ENCODE data around the gene CEP112.

CEP112 gene

GRCh38 chr17:65920996-65921395 lies 270.9 kb downstream of the CEP112 start:
- no peak for DNase-seq

DNA sequence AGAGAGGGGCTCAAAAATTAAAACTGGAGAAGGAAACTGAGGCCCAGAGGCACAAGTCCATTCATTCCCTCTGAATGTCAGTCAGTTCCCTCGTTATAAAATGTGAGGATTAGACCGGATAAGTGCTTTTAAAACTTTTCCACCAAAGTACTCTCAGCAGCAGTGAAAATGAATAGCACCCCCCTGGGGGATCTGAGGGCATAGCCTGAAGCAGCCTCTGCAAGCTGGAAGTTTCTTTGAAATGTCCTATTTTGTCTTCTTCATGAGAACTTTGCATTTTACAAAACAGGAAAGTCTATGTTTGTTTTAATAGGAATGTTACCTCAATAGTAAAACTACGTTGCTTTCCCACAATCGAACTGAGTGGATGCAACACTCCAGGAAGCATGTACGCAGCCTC lies 273.0 kb downstream of the CEP112 start:
- DNase-seq: no peak

GRCh38 chr17:65918500-65918899 lies 273.4 kb downstream of the CEP112 start:
- no peak for DNase-seq

GRCh38 chr17:65917560-65917959 lies 274.4 kb downstream of the CEP112 start:
- DNase-seq: no peak

DNA sequence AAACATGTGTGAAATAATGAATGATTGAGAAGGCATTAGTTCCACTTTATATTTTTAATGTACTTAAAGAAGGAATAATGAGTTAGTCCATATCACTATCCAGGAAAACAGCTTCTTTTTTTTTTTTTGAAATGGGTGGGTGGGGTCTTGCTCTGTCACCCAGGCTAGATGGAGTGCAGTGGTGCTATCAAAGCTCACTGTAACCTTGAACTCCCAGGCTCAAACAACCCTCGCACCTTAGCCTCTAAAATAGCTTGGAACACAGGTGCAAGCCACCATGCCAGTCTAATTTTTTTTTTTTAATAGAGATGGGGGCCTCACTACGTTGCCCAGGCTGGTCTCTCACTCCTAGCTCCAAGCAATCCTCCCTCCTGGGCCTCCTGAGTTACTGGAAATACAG lies 275.5 kb downstream of the CEP112 start:
- no peak for DNase-seq

- DNase-seq: no peak
Observed at GRCh38 chr17:65914784-65915342, 277.1 kb downstream of the CEP112 start.

- DNase-seq: no peak
Observed at GRCh38 chr17:65913326-65913850, 278.5 kb downstream of the CEP112 start.

- DNase-seq: no peak
Observed at GRCh38 chr17:65910836-65911235, 281.1 kb downstream of the CEP112 start.

DNA sequence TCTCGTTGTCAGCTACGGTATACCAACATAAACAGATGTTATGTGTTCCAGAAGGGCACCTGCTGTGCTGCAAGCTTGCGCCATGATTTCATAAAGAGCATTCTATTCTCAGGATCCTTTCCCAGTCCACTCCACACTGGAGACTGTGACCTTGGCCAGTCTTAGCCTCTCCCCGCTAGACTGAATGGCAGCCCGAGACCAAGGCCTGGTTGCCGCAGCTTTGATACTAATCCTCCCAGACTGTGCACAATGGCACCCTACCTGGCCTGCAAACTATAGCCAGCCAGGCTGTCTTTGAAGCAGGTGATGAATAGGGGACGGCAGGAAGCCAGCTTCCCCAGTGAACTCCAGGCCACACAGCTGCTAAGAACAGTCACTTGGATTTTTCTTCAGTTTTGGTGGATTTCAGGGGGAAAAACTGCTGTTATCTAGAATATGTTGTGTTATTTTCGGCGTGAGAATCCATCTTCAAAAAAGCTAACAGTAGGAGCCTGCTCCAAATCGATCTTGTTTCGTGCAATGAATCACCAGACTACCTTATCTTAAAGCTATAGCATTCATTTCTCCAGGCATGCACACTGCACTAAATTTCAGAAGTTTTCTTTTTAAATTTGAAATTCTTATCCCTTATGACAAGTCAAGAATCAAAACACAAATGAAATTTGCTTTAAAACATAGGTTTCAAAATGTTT lies 289.0 kb downstream of the CEP112 start:
- DNase-seq: peak; percentile 11

DNA sequence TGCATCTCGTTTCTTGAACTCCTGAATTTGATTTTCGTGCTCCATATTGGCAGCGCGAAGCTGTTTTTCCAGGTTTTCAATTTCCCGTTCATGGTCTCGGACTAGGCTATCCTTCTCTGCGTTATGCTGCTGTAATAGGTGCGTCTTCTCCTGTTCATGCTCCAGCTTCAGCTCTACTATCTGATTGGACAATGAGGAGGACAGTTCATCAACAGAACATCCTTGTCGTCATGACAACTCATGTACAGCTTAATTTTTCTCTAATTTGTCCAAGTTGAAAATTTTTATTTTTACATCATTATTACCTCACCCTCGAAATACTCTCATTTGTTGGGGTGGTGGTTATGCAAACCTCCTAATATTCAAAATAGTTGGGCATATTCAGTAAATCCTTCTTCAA lies 289.8 kb downstream of the CEP112 start:
- no peak for DNase-seq

GRCh38 chr17:65901394-65901793 lies 290.5 kb downstream of the CEP112 start:
- DNase-seq: no peak

DNA sequence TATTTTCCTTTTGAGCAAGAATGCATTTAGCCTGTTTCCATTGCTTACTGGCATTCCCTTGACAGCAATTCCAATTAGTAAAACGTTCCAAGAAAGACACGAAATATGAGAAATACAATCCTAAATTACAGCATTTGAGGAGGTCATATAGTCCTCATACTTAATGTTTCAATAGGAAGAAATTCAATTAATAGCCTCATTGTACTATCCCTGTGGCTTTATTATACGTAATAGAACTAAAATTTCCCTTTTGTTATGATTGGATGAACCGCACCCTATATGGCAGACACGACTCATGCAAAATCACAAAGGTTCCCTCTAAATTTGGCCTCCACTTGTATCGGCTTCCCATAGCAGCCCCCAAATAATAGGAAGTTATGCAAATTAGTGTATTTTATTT lies 291.7 kb downstream of the CEP112 start:
- no peak for DNase-seq

GRCh38 chr17:65898651-65899050 lies 293.3 kb downstream of the CEP112 start:
- DNase-seq: no peak

DNA sequence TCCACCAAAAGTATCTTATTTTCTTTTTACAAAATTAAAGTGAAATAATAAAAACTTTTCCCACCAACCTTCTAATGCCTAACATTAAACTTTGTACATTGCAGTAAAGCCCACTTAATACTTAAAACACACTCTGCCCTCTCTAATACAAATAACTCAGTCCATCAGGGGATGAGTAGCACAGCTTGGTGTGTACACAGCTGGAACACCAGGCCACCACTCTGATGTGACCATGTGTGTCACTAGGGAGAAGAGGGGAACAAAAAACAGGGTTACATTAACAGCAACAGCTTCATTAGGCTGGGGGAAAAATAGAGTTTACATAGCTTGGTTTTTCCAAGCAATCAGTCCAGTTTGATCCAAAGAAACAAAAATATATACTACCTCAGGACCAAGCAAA lies 295.0 kb downstream of the CEP112 start:
- no peak for DNase-seq

GRCh38 chr17:65895969-65896368 lies 296.0 kb downstream of the CEP112 start:
- DNase-seq: no peak

- DNase-seq: no peak
Observed at GRCh38 chr17:65893692-65894279, 298.1 kb downstream of the CEP112 start.

DNA sequence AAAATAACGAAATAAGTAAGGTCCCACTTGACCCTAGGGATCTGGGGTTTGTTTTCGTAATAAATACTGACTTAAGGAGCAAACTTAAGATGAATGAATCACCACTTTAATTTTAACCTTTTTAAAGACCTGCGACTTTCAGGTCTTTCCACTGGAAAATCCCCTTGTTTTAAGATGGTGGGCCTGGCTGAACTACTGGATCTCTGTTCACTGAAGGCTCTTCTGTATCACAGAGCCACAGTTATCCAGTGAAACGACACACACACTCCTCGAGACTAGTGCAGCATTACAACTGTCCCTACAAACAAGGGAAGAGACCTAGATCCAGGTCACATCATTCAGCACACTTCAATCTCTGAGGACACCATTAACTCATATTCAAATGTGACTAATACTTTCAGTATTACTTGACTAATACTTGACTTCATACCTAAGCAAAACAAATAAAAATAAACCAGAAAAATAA lies 299.0 kb downstream of the CEP112 start:
- DNase-seq: no peak

GRCh38 chr17:65891231-65891735 lies 300.6 kb downstream of the CEP112 start:
- no peak for DNase-seq

GRCh38 chr17:65888649-65889048 lies 303.3 kb downstream of the CEP112 start:
- DNase-seq: no peak

DNA sequence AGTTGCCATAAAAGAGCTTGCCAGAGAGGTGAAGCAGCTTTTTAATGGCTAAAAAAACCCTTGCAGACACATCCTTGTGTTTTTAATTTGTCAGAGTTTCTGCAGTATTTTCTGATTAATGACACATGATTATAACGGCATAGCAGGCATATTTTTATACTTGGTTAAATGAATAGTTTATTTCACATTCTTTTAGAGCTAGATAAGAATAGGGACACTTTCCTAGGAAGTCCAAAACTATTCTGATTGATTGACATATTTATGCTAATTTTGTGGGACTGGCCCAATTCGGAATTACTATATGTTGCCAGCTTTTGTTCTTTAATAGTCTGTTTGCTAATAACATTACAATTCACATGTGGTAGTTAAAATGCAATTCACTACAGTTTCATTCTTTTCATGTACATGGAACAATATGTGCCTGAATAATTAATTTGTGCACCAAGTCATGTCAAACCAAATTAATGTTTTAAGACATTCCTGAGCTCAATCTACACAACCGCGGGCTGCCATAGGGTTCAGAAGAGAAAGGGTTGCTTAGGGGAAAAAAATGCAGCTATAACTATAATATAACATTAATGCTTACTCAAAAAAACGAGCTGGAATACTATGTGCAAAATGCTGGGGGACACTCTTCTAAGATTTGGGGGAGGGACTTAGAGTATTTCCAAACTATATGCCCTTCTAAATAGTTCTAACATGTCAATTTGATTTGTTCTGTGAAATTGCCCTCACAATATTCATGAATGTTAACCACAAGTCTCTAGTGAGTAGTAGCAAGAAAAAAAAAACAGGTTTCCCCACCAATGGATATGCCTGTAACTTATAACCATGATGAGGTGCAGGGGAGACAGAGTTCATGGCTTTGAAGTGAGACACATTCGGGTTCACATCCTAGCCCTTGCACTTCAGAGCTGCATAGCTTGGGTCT lies 305.4 kb downstream of the CEP112 start:
- no peak for DNase-seq

DNA sequence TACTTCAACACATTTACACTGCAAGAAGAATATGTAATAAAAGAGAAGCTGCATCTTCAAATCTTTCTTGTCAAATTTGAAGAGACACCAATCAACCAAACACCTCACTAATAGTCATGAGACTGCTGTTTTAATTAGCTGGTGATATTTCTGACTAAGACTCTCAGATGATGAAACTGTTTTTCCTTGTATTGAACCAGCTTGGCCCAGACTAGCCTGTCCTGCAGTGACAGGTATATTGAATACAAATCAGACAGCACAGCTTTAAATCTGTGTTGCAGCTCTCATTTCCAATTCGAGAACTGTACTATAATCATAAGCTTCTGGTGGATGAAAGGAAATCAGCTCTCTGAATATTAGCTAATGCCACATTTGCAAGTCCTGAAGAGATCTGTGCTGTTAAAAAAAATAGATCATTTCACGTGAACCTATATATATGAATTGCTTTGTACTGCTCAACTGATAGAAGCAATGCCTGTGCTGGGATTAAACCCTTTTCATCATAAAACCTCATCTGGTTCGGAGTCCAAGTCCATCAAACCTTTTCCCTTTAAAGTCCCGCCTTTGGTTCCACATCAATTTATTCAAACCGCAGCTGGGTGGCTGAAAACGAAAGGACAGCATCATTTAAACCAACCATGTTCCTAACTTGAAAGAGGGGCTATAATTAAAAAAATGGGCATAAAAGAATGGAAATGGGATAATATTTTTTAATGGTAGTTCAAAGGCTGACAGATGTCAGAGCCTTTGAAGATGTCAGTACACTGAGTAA lies 306.2 kb downstream of the CEP112 start:
- no peak for DNase-seq

DNA sequence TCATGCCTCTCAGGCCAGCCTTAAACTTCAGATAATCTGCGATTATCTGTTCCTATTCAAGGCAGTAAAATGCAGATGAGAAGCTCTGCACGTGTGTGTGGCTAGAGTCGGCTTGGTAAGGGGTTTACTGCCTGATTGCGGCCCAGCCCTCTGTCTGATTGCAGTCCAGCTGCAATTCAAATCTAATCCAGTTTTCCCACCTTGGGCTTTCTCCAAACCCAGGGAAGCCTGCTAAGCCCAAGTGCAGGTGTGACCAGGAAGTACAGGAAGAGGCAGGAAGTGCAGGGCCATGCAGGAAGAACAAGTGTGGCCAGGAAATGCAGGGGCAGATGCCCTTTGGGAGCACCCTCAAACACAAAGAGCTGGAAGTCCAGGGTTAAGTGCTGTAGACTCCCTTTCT lies 314.9 kb downstream of the CEP112 start:
- no peak for DNase-seq

Data from midbrain (tissue), 1 donor.